Endodermal cell (in vitro differentiated cells): Measurements from ENCODE around the gene IL24. TPM values are rescaled to one million over a fixed set of nuclear protein-coding genes. Genes with fewer than 3 reads are reported as not detected.

Experiments
- DNase-seq: peaks from one replicate; pipeline ENCODE4 v3.0.0-alpha.2; 2017
- H3K27ac ChIP-seq: 2 replicates; pipeline ENCODE4 v1.5.1; 2013; ENCODE audit warnings: mild to moderate bottlenecking, low read depth, low read length, moderate library complexity
- H3K27me3 ChIP-seq: 2 replicates; pipeline ENCODE4 v1.6.1; 2013; ENCODE audit warnings: mild to moderate bottlenecking, low read length, moderate library complexity; ENCODE audit not compliant: insufficient read depth, control insufficient read depth, poor library complexity, severe bottlenecking
- H3K36me3 ChIP-seq: 2 replicates; pipeline ENCODE4 v1.7.0; 2013; ENCODE audit warnings: mild to moderate bottlenecking, low read length, moderate library complexity; ENCODE audit not compliant: control insufficient read depth, insufficient read depth
- H3K4me1 ChIP-seq: one replicate; pipeline ENCODE4 v1.7.0; 2013; ENCODE audit warnings: low read length; ENCODE audit not compliant: control insufficient read depth, insufficient read depth
- H3K4me3 ChIP-seq: 2 replicates; pipeline ENCODE4 v1.5.1; 2013; ENCODE audit warnings: mild to moderate bottlenecking, low read length, moderate library complexity
- H3K9ac ChIP-seq: 2 replicates; pipeline ENCODE4 v1.6.1; 2013; ENCODE audit warnings: mild to moderate bottlenecking, low read length, moderate library complexity; ENCODE audit not compliant: poor library complexity, severe bottlenecking; ENCODE audit errors: extremely low read depth
- H3K9me3 ChIP-seq: 2 replicates; pipeline ENCODE4 v1.6.1; 2013; ENCODE audit warnings: mild to moderate bottlenecking, low read length, moderate library complexity; ENCODE audit not compliant: control insufficient read depth
- H3K27ac Mint-ChIP-seq: 2 replicates; pipeline ENCODE4 v1.8.0; 2020; ENCODE audit warnings: mixed read lengths
- H3K27me3 Mint-ChIP-seq: 2 replicates; pipeline ENCODE4 v1.8.0; 2021; ENCODE audit warnings: mild to moderate bottlenecking, mixed read lengths; ENCODE audit not compliant: insufficient read depth
- H3K36me3 Mint-ChIP-seq: 2 replicates; pipeline ENCODE4 v1.8.0; 2020; ENCODE audit warnings: low read depth, mixed read lengths
- H3K4me1 Mint-ChIP-seq: 2 replicates; pipeline ENCODE4 v1.8.0; 2020; ENCODE audit warnings: mixed read lengths
- H3K4me3 Mint-ChIP-seq: 2 replicates; pipeline ENCODE4 v1.8.0; 2020; ENCODE audit warnings: mild to moderate bottlenecking, moderate library complexity, mixed read lengths
- H3K9me3 Mint-ChIP-seq: 2 replicates; pipeline ENCODE4 v1.8.0; 2020; ENCODE audit warnings: mild to moderate bottlenecking, mixed read lengths
- WGBS, 2 experiments: methylation state at CpG; one replicate each; pipeline versions ENCODE4 v1.1.5 to v1.1.7; 2013; ENCODE audit warnings: missing lambda C conversion rate in 2 of 2, mixed read lengths in 1 of 2; ENCODE audit not compliant: insufficient coverage in 1 of 2, insufficient read length in 1 of 2; 5-methylcytosine and 5-hydroxymethylcytosine counted together
- total RNA-seq, 2 donors: library from RNA; stranded (reverse); fragmentation: NEBNext Ultra II Directional in 1 of 2; extraction: Animal tissue kit (Norgen Biotek cat#: 25700) in 1 of 2; gene quantifications; 2 replicates in 1 of 2; 3 replicates in 1 of 2; pipeline ENCODE4 v1.2.1, GENCODE V29; 2021
- TF ChIP-seq, protein P1 (sequence below): fragments of 200-600 bp; sonication (generic); conservative IDR thresholded peaks from 2 replicates; pipeline ENCODE4 v1.5.0; 2021; ENCODE audit warnings: antibody characterized with exemption, mild to moderate bottlenecking

IL24 gene
- total RNA-seq, 2 donors from 2014 or later = not detected

DNA sequence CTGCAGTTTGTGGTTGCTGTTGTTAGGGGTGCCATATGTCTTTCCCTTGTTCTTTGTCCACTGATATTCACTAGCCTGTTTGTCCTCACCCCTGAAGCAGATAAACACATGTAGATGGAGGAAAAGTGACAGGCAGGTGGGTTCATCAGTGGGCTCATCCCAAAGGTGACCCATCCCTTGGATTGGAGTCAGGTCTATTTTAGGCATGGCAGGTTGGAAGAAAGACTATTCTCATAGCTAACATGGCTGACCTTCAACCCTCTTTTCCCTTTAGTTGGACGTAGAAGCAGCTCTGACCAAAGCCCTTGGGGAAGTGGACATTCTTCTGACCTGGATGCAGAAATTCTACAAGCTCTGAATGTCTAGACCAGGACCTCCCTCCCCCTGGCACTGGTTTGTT lies 5.5 kb downstream of the IL24 start:
- Histone ChIP-seq H3K4me1 (no peaks in the 10 kb centered on the region), H3K9me3 (no peaks in the 10 kb centered on the region), H3K9ac (no peak overlapping the region), H3K27ac (no peak overlapping the region), H3K4me3 (no peak overlapping the region), H3K27me3 (peaks cover 27% of the 10 kb centered on the region), H3K36me3 (no peaks in the 10 kb centered on the region)
- TF ChIP-seq, protein P1, sequence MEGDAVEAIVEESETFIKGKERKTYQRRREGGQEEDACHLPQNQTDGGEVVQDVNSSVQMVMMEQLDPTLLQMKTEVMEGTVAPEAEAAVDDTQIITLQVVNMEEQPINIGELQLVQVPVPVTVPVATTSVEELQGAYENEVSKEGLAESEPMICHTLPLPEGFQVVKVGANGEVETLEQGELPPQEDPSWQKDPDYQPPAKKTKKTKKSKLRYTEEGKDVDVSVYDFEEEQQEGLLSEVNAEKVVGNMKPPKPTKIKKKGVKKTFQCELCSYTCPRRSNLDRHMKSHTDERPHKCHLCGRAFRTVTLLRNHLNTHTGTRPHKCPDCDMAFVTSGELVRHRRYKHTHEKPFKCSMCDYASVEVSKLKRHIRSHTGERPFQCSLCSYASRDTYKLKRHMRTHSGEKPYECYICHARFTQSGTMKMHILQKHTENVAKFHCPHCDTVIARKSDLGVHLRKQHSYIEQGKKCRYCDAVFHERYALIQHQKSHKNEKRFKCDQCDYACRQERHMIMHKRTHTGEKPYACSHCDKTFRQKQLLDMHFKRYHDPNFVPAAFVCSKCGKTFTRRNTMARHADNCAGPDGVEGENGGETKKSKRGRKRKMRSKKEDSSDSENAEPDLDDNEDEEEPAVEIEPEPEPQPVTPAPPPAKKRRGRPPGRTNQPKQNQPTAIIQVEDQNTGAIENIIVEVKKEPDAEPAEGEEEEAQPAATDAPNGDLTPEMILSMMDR = no peak
- Mint-ChIP-seq H3K27ac (no peak overlapping the region), H3K4me1 (no peaks in the 10 kb centered on the region), H3K36me3 (no peaks in the 10 kb centered on the region), H3K27me3 (peaks cover 55% of the 10 kb centered on the region), H3K9me3 (no peaks in the 10 kb centered on the region), H3K4me3 (no peak overlapping the region)
- WGBS, 2 experiments = 84 to 86% methylated on average over 1 of the region's 1 CpG
- DNase-seq = no peak

GRCh38 chr1:206903687-206904086 lies 6.4 kb downstream of the IL24 start:
- H3K36me3 Mint-ChIP-seq = no peaks in the 10 kb centered on the region
- H3K9me3 Mint-ChIP-seq = no peaks in the 10 kb centered on the region
- Histone ChIP-seq H3K27ac (no peak overlapping the region), H3K27me3 (peaks cover 37% of the 10 kb centered on the region), H3K4me1 (no peaks in the 10 kb centered on the region), H3K4me3 (no peak overlapping the region), H3K9ac (no peak overlapping the region), H3K36me3 (no peaks in the 10 kb centered on the region), H3K9me3 (no peaks in the 10 kb centered on the region)
- H3K4me3 Mint-ChIP-seq = no peak overlapping the region
- no peak overlapping the region for H3K27ac Mint-ChIP-seq
- no peaks in the 10 kb centered on the region for H3K4me1 Mint-ChIP-seq
- 74 to 83% methylated on average over 2 of the region's 2 CpGs for WGBS, 2 experiments
- TF ChIP-seq, protein P1 = no peak
- DNase-seq = no peak
- H3K27me3 Mint-ChIP-seq = peaks cover 65% of the 10 kb centered on the region

DNA sequence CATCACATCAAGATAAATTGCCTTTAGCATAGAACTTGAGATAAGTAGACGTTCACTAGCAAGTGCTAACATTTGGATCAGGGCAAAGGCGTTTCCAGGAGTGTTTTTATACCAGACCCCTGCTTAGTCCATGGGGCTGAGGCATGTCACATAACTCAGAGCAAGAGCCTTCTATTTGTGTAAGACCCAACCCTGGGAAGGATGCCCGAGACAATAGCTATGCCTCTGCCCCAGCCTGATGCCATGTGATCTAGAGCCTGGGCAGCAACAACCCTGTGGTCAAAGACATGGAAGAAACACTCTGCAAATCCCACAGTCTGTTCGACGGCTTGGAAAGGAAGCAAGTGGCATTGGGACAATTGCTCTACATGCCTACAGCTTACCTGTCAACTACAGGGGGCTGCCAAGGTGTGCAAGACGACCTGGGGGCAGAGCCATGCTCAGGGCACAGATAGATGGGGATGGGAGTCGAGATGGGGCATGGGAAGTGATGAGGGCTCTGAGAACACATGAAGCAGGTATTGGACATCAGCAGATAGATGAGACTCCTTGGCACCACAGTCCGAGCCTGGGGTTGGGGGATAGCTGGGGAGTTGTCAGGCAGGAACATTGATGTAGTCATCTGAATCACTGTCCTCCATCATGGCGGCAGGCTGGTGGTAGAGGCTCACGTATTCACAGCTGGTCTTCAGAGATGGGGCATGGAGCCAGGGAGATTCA lies 7.3 kb downstream of the IL24 start:
- no peak for DNase-seq
- no peak overlapping the region for H3K27ac Mint-ChIP-seq

More for the DNA sequence above, 7.3 kb downstream of the IL24 start:
- Mint-ChIP-seq H3K27me3 (peaks cover 63% of the 10 kb centered on the region), H3K4me1 (peaks cover 4% of the 10 kb centered on the region), H3K36me3 (no peaks in the 10 kb centered on the region), H3K9me3 (no peaks in the 10 kb centered on the region), H3K4me3 (no peak overlapping the region)
- H3K4me1 ChIP-seq = no peaks in the 10 kb centered on the region
- no peak overlapping the region for H3K4me3 ChIP-seq
- no peaks in the 10 kb centered on the region for H3K36me3 ChIP-seq
- H3K9me3 ChIP-seq = no peaks in the 10 kb centered on the region
- no peak overlapping the region for H3K9ac ChIP-seq
- no peak overlapping the region for H3K27ac ChIP-seq
- 86 to 89% methylated on average over 10 of the region's 10 CpGs for WGBS, 2 experiments
- H3K27me3 ChIP-seq = peaks cover 46% of the 10 kb centered on the region
- TF ChIP-seq, protein P1 = no peak
